22Rv1 (cell line): Measurements from ENCODE around the gene FAM234B.

ENCODE experiments used
- ZFX ChIP-seq: fragments of 450-650 bp; IDR thresholded peaks from 2 replicates; pipeline ENCODE4 v1.6.1; 2017; ENCODE audit warnings: antibody characterized with exemption, borderline replicate concordance
- TF ChIP-seq, protein P1 (sequence below): fragments of 450-650 bp; IDR thresholded peaks from 2 replicates; pipeline ENCODE4 v1.5.1; 2017; ENCODE audit warnings: mild to moderate bottlenecking

DNA sequence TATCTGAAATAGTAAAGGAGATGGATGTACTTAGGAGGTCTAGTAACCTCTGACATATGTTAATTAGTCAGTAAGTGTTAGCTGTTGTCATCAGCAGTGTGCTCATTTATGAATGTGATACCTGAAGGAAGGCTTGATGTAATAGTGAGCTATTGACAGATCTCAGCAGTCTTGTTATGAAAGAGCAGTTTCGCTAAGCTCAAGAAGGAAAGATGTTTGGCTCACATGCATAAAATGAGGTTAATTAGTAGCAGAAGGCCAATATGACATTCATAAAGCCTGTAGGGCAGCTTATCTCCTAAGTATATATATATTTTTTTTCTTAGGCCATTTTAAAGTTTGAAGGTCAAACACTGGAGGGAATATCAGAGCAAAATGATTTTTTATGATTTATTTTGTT lies 2.8 kb downstream of the FAM234B start:
- TF ChIP-seq, protein P1, sequence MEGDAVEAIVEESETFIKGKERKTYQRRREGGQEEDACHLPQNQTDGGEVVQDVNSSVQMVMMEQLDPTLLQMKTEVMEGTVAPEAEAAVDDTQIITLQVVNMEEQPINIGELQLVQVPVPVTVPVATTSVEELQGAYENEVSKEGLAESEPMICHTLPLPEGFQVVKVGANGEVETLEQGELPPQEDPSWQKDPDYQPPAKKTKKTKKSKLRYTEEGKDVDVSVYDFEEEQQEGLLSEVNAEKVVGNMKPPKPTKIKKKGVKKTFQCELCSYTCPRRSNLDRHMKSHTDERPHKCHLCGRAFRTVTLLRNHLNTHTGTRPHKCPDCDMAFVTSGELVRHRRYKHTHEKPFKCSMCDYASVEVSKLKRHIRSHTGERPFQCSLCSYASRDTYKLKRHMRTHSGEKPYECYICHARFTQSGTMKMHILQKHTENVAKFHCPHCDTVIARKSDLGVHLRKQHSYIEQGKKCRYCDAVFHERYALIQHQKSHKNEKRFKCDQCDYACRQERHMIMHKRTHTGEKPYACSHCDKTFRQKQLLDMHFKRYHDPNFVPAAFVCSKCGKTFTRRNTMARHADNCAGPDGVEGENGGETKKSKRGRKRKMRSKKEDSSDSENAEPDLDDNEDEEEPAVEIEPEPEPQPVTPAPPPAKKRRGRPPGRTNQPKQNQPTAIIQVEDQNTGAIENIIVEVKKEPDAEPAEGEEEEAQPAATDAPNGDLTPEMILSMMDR, result no peak
- TF ChIP-seq ZFX, result no peak
